NCI-H2107 treated with DMSO at 0.1 percent for 48 hours (cell line): Measurements from ENCODE around the gene ASAP2.
"Not testable (repeated sequence)": the region's sequence is repeated elsewhere in the genome, so short reads cannot be mapped to it uniquely, and the experiment has no call there.

Experiments
- DNase-seq: peaks from one replicate; lab custom pipeline; 2025; ENCODE audit not compliant: unreplicated experiment; lab: John Stamatoyannopoulos, UW

The ASAP2 gene

DNA sequence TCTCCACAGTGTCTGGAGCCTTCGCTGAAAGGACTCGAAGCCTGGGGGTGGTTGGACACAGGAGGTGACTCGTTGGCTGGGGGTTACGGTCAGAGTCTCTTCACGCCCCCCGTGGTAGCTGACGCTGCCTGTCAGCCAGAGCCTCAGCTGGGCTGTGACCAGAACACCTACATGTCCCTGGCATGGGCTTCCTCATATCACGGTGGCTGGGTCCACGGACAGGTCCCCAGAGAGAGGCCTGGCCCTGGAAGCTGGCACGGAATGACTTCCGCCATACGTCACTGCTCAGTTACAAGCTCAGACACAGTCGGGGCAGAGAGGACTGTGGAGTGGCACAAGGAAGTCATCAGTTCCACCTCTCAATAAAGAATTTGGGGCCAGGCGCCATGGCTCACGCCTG lies 188.2 kb downstream of the ASAP2 start:
- no peak for DNase-seq

DNA sequence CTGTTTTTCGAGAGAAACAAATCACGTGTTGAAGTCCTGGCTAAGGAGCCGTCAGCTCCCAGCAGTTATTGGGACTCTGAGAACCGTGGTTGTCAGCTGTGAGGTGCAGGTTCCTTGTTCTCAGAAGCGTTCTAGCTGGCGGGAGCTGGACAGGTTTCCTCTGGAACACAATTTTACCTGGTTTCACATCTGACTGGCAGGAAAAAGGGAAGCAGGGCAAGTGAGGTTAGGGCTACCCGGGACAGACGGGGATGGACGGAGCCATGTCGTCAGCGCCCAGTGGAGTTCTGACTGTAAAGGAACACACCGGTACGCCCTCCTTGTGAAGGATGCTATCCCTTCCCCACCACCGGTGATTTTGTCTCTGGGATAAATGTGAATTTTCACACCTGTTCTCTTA lies 190.6 kb downstream of the ASAP2 start:
- no peak for DNase-seq

DNA sequence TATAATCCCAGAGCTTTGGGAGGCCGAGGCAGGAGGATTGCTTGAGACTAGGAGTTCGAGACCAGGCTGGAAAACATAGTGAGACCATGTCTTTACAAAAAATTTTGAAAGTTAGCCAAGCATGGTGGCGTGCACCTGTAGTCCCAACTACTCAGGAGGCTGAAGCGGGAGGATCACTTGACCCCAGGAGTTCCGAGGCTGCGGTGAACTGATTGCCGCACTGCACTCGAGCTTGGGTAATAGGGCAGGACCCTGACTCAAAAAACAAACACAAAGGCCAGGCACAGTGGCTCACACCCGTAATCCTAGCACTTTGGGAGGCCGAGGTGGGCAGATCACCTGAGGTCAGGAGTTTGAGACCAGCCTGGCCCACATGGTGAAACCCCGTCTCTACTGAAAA lies 191.6 kb downstream of the ASAP2 start:
- DNase-seq: not testable (repeated sequence)

DNA sequence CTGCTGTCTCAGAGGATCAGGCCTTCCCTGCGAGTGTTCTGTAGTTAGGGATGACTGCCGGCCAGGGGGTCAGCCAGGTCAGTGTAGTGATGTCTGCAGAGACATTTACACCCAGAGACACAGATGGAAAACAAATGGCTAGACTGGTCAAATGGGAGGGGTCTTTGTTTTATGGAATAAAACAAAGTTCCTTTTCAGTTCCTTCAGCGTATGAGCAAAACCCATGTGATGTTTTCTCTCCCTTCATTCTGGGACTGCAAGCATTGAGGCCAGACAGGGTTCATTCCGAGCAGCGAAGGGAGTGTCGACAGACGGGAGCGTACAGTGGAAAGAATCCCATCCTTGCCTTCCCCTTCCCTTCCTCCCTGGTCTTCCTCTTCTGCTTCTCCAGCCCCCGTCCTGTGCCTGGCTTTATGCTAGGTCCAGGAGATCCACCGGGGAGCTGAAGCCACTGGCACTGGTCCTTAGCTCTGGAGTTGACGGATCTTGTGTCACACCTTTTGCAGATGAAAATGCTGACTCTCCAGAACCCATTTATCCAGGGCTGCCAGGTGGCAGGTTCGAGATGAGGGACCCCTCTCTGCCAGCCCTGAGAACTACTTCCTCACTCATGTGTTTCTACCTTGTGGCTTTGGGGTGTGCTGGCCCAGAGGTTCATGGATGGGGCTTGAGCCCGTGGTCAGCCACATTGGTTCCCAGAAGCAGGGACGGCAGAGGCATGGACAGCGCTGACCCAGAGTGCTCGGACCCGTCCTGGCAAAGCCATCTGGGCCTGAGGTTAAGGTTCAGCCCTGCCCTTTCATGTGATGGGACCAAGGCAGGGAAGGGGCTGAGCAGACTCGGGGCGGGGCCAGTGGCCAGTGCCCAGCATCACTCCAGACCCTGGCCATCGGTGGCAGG lies 192.5 kb downstream of the ASAP2 start:
- DNase-seq: no peak

DNA sequence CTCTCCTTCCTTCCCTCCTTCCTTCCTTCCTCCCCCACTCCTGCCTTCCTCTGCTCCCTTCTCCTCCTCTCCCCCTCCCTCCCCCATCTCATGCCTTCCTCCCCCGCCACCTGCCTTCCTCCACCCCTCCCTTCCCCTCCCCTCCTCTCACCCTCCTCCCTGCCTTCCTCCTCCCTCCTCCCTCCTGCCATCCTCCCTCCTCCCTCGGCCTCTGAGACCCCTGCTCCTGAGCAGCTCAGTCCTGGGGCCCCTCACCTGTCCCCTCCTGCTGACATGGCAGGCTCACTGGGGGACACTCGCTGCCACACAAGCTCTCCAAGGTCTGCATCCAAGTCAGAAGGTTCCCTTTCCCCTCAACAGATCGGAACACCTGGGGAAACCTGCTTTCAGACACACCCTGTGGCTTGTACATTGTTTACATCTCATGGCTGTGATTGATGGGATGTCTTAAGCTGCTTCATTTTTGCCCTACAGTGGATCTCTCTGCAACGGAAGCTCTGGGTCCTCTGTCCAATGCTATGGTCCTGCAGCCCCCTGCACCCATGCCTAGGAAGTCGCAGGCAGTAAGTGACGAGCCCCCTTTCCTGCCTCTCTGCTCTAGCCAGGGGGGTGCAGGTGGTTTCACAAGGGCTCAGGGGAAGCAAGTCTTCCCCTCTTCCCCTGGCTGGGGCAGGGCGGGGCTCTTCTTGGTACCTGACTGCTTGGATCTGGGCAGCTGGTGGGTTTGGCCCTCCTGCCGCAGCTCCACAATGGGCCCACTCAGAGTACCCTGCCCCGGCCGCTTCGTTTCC lies 193.9 kb downstream of the ASAP2 start:
- no peak for DNase-seq

DNA sequence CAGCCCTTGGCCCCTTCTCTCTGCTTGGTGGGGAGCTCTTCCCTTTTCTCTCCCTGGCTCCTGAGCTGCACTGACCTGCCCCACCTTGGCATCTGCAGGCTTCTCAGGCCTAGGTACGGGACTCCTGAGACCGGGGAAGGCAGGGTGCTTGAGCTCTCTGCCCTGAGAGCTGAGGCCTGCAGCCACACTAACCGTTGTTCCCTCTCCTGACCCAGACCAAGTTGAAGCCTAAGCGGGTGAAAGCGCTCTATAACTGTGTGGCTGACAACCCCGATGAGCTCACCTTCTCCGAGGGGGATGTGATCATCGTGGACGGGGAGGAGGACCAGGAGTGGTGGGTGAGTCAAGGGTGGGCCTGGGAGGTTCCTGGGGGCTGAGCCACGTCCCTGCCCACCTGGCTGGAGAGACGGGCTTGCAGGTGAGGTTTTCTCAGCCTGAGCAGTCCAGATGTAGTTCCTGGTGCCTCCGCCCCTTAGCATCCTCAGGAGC lies 194.5 kb downstream of the ASAP2 start:
- DNase-seq: no peak

DNA sequence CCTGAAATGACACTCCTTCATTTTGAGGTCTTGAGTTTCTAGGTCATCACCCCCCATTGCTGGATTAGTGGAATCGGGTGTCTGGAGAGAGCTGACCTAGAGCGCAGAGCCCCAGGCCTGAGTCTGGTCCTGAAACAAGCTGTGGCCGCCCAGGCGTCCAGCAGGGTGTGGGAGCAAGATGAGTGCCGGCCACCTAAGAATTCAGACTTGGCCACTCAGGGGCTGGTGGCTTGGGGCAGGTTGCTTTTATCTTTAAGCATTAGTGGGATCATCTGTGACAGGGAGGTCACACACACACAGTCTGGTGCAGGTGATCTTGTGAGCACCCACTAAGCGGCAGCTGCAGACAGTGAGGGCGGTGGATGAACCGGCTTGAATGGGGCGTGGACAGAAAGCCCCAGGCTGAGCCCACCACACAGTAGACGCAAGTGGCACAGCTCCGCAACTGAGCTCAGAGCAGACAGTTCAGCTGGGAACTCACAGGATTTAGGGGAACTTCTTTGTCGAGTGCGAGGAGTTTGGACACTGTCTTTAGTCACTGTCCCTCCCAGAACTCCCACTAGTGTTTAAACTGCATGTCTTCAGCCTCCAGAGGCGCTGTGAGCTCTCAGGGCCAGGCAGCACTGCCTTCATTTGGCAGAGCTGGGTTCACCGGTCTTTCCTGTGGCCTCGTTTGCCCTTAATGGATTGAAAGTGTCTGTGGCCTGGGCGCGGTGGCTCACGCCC lies 195.2 kb downstream of the ASAP2 start:
- no peak for DNase-seq

DNA sequence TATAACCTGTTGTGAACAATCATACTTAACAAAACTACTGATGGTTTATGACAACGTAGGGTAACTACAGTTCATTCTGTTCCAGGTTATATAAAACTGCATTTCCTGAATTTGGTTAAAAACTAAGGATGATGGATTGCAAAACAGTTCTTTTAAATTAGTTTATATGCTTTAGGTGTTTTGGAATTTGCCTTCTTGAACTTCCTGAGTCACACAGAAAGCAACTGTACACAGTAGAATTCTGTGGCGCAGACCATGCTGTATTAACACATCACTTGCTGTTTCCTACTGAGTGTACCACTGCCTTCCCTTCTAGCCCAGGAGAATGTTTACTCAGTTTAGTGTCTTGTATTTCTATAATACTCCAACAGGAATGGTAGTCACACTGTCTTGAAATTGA lies 197.3 kb downstream of the ASAP2 start:
- DNase-seq: no peak

DNA sequence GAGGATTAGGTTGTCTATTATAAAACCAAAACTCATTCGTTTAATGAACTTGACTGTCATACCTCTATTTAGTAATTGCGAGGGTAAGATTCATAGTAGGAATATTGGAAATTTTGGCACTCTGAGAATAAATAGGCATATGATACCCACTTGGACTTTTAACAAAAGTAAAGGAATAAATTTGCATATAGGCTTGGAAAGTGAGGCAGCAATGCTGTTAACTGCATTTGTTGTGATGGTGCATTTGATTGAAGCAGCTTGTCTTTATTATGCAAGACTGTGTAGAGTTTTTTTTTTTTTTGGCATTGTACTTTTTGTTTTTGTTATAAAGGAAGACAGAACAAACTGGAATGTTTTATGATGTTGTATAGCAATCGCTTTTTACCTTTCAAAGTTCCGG lies 197.8 kb downstream of the ASAP2 start:
- no peak for DNase-seq

DNA sequence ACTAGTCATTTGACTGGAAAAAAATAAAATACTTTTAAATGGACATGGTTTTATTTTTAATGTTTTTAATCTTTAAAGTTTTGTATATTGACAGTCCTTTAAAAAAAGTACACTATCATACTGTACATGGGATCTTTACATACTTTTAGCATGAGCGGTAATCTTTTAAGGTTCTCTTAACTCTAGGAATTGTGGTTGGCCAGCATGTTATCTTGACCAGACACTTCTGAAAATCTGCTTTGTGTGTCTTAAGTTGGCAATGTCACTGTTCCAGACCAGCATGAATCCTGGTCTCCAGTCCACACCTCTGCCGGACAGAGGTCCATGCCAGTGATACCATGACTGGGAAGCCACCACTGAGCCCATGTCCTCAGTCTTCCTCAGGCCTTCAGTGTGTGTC lies 199.0 kb downstream of the ASAP2 start:
- DNase-seq: no peak

DNA sequence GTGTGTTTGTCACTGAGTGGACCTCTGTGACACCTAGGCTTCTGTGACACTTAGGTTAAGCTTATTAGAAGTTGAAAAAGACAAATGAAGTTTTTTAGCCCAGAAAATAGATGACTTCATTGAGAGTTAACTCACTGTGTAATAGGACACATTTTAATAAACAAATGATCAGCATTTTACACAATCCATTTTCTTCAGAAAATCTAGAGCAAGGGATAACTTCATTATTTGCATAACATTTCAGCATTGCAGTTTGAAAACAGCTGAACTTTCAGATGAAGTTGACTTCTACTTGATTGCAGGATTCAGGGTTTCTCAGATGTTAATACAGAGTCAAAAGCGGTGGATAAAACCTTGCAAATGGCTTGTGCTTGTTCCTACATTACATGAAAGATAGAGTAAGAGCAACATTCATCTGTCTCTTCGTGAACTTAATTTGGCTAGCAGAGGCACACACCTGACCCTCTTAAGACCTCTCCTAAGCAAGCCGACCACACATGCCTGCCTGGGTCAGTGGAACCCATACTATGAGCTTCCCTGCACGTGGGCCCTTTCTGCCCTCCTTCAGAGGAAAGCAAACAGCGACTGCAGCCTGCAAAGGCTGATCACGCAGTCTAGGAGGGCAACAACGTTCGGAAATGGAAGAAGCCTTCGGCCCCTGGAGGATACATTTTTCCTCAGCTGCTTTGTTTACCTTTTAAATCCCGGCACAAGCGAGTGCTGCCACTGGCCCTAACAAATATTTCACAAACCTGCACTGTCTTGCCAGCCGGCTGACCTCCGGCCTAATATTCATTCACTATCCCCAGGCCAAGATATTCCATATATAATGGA lies 200.1 kb downstream of the ASAP2 start:
- DNase-seq: no peak

DNA sequence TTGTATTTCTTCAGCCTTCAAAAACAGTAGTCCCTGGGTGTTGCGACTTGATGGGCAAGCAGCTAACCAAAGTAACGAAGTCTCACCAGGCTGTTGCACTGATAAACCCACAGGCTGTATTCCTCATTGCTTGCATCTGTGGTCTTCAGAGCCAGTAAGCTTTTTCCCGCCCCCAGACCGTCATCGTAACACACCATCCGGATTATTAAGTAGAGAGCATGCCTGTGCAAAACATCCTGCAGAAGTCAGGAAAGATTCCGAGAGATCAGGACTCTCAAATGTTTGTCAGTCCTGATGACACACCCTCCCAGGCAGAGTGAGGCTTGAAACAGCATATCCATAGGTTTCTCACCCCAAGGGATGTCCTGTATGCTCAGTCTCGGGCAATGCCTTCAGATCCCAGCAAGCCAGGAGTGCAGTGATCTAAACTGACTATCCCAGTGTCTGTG lies 200.8 kb downstream of the ASAP2 start:
- DNase-seq: no peak

DNA sequence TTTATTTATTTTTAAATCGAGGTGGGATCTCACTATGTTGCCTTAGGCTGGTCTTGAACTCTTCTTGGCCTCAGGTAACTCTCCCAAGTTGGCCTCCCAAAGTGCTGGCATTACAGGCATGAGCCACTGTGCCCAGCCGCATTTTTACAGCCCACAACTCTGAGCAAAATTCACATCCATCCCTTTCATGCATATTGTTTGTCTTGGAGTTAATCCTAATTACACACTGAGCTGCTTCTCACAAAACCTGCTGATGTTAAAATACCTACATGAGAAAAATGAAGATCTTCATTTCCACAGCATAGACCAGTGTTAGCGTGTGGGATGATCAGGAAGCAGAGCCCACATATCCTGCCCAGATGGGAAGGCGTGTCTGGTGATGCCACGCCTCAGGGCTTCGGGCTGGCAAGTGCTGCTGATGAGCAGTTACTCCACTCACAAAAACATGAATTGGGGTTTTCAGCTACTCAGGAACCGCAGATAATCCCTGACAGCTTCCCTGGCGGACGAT lies 202.1 kb downstream of the ASAP2 start:
- DNase-seq: no peak

DNA sequence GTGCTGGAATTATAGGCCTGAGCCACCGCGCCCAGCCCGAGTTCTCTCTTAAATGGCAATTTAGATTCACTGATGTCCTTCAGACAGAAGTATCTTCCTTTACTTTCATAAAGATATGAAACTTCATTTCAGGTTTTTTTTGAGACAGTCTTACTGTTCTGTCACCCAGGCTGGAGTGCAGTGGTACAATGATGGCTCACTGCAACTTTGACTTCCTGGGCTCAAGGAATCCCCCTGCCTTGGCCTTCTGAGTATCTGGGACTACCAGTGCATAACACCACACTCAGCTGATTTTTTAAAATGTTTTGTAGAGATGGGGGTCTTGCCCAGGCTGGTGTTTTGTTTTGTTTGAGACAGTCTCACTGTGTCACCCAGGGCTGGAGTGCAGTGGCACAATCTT lies 203.5 kb downstream of the ASAP2 start:
- DNase-seq: no peak

DNA sequence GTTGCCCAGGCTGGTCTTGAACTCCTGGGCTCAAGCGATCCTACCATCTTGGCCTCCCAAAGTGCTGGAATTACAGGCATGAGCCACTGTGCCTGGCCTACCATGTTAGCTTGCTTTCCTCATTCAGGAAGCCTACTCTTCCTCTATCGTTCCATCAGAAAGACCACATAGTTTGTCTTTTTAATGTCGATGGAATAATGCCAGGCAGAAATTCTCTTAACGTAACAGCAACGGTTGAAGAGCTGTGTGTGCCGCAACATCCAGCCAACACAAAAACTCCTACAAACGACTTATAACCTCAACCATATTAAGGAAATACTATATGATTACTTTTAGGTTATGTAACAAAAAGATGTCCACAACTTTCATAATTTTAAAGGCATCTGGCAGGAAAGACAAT lies 206.2 kb downstream of the ASAP2 start:
- DNase-seq: no peak

DNA sequence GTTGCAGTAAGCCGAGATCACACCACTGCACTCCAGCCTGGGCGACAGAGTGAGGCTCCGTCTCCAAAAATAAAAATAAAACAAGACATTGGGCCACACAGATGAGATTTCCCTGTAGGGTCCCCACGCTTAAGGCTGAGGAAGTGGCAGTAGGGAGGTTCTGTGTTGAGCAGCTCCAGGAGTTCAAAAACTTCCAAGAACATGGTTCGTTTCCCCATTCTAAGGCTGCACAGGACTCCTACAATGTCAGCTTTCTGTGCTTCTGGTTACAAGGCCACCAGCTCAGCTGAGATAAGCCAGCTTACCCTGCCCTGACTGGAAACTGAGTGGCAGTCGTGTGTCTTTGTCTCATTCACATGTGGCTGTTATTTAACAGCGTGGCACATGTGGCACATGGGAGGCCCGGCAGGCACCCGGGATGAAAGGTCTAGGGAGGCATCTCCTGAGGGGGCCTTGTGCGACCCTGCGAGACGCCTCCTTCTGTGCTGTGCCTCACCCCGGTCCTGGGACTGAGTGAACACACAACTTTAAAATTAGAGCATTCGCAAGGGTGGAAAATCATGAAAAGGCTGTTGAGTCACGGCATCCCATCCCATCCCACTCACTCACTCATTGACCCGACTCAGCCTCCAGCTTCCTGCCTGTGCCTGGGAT lies 209.0 kb downstream of the ASAP2 start:
- no peak for DNase-seq

DNA sequence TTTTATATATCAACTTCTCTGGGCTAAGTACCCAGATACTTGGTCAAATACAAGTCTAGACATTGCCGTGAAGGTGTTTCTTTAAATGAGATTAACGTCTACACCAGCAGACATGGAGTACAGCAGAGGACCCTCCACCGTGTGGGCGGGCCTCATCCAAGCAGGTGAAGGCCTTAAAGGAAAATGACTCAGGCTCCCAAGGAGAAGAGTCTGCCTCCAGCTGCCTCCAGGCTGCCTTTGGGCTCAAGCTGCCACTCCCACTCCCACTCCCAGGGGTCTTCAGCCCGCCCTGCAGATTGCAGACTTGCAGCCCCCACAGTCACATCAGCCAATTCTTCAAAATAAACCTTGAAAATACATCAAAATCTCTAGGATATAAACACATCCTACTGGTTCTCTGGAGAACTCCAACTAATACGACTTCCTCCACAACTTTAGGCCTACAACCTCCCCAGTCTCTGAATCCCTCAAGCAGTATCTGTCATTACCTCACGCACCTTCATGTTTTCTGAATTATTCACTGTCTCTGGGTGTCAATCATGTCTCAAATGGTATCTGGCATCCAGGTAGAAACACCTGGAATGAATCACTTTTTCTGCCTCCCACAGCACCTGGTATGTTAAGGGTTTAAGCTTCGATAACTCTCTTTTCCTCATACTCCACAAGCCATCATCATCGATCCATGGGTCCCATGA lies 209.8 kb downstream of the ASAP2 start:
- DNase-seq: no peak

DNA sequence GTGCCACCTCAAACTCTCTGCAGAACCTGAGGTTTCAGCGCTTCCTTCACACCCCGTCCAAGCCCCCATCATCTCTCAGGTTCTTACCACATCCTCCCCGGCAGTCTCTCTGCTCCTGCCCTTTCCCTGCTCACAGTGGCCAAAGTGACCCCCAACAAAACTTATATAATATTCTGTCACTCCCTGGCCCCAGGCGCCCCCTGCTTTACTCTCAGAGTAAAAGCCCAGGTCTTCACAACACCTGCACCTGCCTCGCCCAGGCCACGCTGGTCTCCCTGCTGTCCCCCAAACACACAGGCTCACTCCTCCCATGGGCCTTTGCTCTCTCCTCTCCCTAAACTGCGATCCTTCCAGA lies 210.3 kb downstream of the ASAP2 start:
- no peak for DNase-seq

DNA sequence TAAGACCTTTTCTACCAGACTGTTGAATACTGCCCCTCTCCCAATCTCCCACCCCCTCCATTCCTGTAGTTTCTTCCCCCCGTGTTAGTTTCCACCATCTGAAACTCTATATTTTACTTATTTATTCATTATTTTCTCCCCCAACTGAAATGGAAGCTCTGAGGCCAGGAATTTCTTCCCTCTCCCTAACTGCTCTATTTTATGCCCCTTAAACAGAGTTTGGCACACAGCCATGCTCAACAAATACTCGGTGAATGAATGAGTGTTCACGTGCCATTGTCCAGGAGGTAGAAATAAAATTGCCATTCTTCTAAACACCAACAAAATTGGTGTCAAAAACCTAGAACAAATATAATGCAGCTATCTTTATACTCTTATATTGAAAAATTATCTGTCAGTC lies 211.1 kb downstream of the ASAP2 start:
- DNase-seq: no peak
